Epithelial cell of proximal tubule (primary cell): ENCODE results near the gene CCDC192. TPM values are rescaled to one million over a fixed set of nuclear protein-coding genes. Genes with fewer than 3 reads are reported as not detected.

Experiments
- DNase-seq: peaks from one replicate; pipeline ENCODE4 v3.0.0-alpha.2; 2011; ENCODE audit warnings: low read depth
- H3K4me3 ChIP-seq: 2 replicates; pipeline ENCODE4 v1.5.1; 2011; ENCODE audit warnings: low read depth, mild to moderate bottlenecking, low read length
- total RNA-seq: library from RNA; depleted of rRNA; stranded (reverse); fragments of >200 nt; gene quantifications from 2 replicates; pipeline ENCODE4 v1.2.3, GENCODE V29; 2015
- TF ChIP-seq, protein P1 (sequence below): conservative IDR thresholded peaks from 2 replicates; pipeline ENCODE4 v1.5.1; 2012; ENCODE audit warnings: low read depth, mild to moderate bottlenecking, low read length

CCDC192 gene
- total RNA-seq, 1 donor from 2014 or later: not detected

DNA sequence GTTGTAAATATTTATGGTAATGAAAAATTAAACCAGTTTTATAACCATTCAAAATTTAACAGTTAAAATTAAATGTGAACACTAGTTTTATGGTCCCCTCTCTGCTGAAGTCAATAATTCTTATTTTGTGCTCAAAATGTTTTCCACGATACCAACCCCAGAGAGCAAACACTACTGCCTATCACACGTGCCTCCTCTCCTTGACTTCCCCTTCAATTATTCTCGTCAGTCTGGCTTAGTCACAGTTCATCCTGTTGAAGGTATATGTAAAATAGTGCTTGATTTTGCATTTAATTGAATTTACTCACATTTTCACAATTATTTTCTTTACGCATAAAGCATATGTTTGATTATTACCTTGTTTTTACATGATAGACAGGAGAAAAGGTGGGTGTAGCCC lies 148.8 kb downstream of the CCDC192 start:
- DNase-seq: no peak
- TF ChIP-seq, protein P1, sequence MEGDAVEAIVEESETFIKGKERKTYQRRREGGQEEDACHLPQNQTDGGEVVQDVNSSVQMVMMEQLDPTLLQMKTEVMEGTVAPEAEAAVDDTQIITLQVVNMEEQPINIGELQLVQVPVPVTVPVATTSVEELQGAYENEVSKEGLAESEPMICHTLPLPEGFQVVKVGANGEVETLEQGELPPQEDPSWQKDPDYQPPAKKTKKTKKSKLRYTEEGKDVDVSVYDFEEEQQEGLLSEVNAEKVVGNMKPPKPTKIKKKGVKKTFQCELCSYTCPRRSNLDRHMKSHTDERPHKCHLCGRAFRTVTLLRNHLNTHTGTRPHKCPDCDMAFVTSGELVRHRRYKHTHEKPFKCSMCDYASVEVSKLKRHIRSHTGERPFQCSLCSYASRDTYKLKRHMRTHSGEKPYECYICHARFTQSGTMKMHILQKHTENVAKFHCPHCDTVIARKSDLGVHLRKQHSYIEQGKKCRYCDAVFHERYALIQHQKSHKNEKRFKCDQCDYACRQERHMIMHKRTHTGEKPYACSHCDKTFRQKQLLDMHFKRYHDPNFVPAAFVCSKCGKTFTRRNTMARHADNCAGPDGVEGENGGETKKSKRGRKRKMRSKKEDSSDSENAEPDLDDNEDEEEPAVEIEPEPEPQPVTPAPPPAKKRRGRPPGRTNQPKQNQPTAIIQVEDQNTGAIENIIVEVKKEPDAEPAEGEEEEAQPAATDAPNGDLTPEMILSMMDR: no peak
- H3K4me3 ChIP-seq: no peak overlapping the region

DNA sequence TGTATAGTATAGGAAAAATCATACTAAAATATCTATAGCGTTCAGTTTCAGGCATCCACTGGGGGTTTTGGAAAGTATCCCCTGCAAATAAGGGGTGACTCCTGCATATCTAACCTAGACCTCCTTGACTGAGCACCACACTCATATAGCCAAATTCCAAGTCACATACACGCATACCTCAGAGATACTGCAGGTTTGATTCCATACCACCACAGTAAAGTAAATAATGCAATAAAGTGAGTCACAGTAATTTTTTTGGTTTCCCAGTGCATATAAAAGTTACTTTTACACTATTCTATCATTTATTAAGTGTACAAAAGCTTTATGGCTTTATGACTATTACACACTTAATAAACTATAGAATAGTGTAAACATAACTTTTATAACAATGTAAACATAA lies 151.3 kb downstream of the CCDC192 start:
- H3K4me3 ChIP-seq: no peak overlapping the region
- DNase-seq: no peak
- TF ChIP-seq, protein P1: no peak

DNA sequence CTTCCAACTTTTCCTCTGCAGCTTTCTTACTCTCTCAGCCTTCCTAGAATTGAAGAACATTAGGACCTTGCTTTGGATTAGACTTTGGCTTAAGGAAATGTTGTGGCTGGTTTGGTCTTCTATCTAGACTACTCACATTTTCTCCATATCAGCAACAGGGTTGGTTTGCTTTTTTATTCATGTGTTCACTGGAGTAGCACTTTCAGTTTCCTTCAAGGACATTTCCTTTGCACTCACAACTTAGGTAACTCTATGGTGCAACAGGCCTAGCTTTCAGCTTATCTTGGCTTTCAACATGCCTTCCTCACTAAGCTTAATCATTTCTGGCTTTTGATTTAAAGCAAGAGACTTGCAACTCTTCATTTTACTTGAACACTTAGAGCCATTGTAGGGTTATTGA lies 153.1 kb downstream of the CCDC192 start:
- DNase-seq: no peak
- TF ChIP-seq, protein P1: no peak
- no peak overlapping the region for H3K4me3 ChIP-seq

DNA sequence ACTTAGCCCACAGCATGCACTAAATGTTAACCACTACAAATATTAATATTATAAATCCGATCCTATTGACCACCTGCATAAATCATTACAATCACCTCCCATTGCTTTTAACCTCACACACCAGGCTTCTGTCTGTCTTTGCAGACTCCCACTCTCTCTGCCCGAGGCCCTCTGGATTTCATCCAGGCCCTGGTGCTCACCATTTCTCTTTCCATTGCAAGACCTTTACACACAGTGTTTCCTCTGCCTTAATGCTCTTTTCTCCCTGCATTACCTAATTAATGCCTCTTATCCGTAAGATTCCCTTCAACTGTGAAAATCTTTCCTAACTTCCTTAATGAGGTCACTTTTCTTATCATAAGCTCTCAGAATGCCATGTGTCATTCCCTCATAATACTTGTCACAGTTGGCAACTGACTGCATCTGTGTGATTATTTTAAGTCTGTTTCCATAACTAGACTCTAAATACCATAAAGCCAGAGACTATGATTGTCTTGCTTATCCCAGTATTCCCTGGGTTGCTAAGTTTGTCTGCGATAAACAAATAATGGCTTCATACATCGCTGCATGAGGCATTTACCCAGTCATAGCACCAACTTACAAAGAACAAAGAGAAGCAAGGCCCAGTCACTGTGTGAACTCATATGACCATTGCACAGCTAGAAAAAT lies 155.1 kb downstream of the CCDC192 start:
- DNase-seq: no peak

DNA sequence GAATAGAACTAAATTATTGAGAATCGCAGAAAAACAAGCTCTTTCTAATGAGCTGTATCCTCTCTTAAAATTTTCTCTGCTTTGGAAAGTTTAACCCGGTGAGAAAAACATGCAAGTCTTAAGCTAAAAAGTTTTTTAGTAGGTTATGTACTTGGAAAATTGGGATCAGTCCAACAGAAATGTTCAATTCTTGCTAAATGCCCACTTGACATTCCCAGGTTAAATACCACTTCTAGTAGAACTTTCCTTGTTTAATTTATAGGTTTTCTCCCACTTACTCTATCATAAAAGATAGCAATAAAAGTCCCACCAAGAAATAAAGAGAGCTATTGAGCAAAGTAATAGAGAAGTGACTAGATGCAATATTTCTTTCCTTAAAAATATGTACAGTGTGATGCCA lies 157.1 kb downstream of the CCDC192 start:
- no peak for DNase-seq
- TF ChIP-seq, protein P1: no peak
- no peak overlapping the region for H3K4me3 ChIP-seq

More for the DNA sequence above, 155.1 kb downstream of the CCDC192 start:
- TF ChIP-seq, protein P1: no peak
- no peak overlapping the region for H3K4me3 ChIP-seq

DNA sequence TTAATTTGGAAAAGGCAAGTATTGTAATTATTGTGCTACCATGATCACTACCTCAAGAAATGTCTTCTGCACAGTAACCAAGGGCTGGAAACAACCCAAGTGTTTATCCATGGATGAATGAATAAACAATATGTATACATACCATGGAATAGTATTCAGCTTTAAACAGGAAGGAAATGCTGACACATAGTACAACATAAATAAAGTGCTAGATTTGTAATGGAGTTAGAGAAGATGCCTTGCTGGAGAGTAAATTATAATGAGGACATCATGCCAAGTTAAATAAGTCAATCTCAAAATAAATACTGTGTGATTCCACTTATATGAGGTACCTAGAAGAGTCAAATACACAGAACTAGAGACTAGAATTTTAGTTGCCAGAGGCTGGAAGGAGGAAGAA lies 160.0 kb downstream of the CCDC192 start:
- no peak for DNase-seq
- H3K4me3 ChIP-seq: no peak overlapping the region
- TF ChIP-seq, protein P1: no peak

DNA sequence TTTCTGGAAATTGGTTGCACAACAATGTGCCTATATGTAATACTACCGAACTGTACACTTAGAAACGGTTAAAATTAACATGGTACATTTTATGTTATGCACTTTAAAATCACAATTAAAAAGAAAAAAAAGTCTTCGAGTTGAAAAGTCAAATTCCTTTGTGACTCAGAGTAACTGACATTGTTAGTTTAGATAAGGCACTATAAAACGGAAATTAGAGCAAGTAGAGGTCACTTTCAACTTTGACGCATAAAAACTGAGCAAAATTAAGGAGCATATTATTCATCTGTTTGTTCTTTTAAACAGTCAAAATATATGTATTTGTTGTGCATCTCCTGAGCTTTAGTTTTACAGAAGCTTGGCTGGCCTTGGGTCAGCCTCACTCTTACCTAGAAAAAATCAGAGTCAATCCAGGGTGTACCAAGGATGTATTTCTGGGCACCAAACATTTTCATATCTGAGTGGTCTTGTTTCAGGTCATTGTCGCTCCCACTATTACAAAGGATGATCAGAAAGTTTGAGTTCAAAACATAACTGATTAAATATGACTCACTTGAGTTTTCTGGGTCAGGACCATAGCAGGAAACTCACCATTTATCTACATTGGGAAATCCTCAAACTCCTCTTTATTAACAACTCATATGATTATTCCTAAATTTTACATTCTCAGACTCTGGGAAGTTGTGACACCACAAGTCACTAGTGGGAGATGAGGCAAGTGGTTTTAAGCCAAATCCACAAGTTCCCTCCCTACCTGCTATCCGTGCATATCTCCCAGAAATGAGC lies 160.6 kb downstream of the CCDC192 start:
- TF ChIP-seq, protein P1: no peak
- H3K4me3 ChIP-seq: no peak overlapping the region
- no peak for DNase-seq
